ENCODE results near the gene ZMAT2. TPM values are rescaled to one million over a fixed set of nuclear protein-coding genes. Genes with fewer than 3 reads are reported as not detected.

The ZMAT2 gene
- total and polyA plus RNA-seq, 2 of the 8 experiments (the other 6 are each of a cell fraction or from before 2014, with no cell fraction given): 56.8 to 65.9 TPM

DNA sequence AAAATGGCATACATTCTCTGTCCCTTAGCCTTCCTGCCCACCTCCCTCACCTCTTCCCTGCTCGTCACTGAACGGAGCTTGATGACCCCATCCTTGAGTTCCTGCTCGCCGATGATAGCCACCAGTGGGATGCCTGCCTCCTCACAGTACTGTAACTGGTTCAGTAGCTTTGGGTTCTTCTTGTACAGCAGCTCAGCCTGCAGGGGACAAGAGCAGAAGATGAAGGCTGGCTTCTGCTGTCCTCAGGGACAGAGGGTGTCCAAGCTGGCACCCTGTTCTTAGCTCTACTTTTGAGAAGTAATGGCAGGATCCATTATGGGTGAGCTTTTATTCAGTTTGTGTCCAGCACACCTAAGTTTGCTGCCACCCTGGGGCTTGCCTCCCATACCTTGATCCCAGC is 25.6 kb upstream of the ZMAT2 start:
- Histone ChIP-seq H2BK5ac (ENCODE audit: low read depth, low read length) (no peak overlapping the region), H3K36me3 (ENCODE audit: control insufficient read depth in 2 of 4, insufficient read depth in 4 of 4, low read length in 3 of 4) (peaks cover 7 to 58% (median 39%) of the 10 kb centered on the region in 4 experiments; a peak in 7 of 8 replicates), H3K27ac (ENCODE audit: low read depth, low read length) (no peak overlapping the region), H3K23ac (ENCODE audit: insufficient read length) (no peak overlapping the region), H3K79me1 (ENCODE audit: low read depth, low read length) (no peaks in the 10 kb centered on the region), H3K4me2 (ENCODE audit: insufficient read depth in 1 of 2, low read depth in 2 of 2, low read length in 2 of 2) (no peak overlapping the region), H3K4me1 (replicated peaks in 1 of 4; ENCODE audit: control insufficient read depth in 3 of 4, insufficient read depth in 4 of 4, low read length in 3 of 4) (no peaks in the 10 kb centered on the region; a peak in 1 of 7 replicates), H2BK120ac (replicated peaks; ENCODE audit: low read depth, low read length) (no peak overlapping the region), H4K5ac (ENCODE audit: insufficient read length, low read depth, low read length) (no peak overlapping the region), H4K20me1 (replicated peaks in 1 of 2; ENCODE audit: control insufficient read depth in 1 of 2, insufficient read depth in 2 of 2, low read length in 2 of 2) (peaks cover 0 to 2% of the 10 kb centered on the region in 2 experiments), H3K9ac (replicated peaks in 1 of 4; ENCODE audit: extremely low read depth in 1 of 4, low read depth in 3 of 4, low read length in 3 of 4) (no peak overlapping the region), H3K18ac (ENCODE audit: extremely low read depth, low read length) (no peak overlapping the region), H3K4ac (replicated peaks; ENCODE audit: insufficient read length, low read depth, low read length) (no peak overlapping the region), H3K9me3 (ENCODE audit: insufficient read depth in 2 of 2, low read depth in 1 of 2, low read length in 1 of 2) (no peaks in the 10 kb centered on the region), H3K27me3 (replicated peaks in 1 of 4; ENCODE audit: control insufficient read depth in 3 of 4, extremely low read depth in 1 of 4, insufficient read depth in 3 of 4, low read length in 3 of 4) (no peaks in the 10 kb centered on the region), H3K14ac (ENCODE audit: insufficient read length) (no peak overlapping the region), H3K56ac (replicated peaks; ENCODE audit: insufficient read length, low read depth, low read length) (no peak overlapping the region), H2AFZ (ENCODE audit: low read length) (no peak overlapping the region), H2AK5ac (ENCODE audit: low read depth, low read length) (no peak overlapping the region), H4K8ac (ENCODE audit: extremely low read depth, insufficient read depth, low read length) (no peak overlapping the region), H3K23me2 (ENCODE audit: low read depth, low read length) (no peaks in the 10 kb centered on the region), H2BK20ac (ENCODE audit: low read length) (no peak overlapping the region), H3K4me3 (ENCODE audit: extremely low read depth in 1 of 4, insufficient read depth in 2 of 4, low read depth in 3 of 4, low read length in 4 of 4) (no peak overlapping the region), H4K91ac (replicated peaks; ENCODE audit: insufficient read length, low read length) (no peak overlapping the region), H3K79me2 (ENCODE audit: control insufficient read depth in 1 of 2, insufficient read depth in 2 of 2, low read length in 2 of 2) (no peaks in the 10 kb centered on the region), H2BK12ac (ENCODE audit: low read depth, low read length) (no peak overlapping the region), H2BK15ac (ENCODE audit: low read length) (no peak overlapping the region)
- WGBS, 2 experiments (ENCODE audit: extremely low coverage in 1 of 2, insufficient coverage in 1 of 2, insufficient read length in 1 of 2, insufficient replicate concordance in 2 of 2, low coverage in 1 of 2, low lambda C conversion rate in 2 of 2, missing lambda C conversion rate in 1 of 2): 74% methylated on average over 4 of the region's 4 CpGs; no CpG with 5 or more reads in 1 of the 2 experiments
- ChIA-PET POLR2A (ENCODE audit: partially characterized antibody) (interaction anchor here (0.6 to 3.9 kb wide), 11 partner anchors 10 to 120 kb away, joined by 3 to 26 read pairs (median 5); partner anchors contain the start of genes HARS1, HARS2, IK and NDUFA2), CTCF (ENCODE audit: partially characterized antibody) (interaction anchor here (0.7 to 2.8 kb wide), 5 partner anchors 9 to 469 kb away, joined by 3 to 11 read pairs (median 3); partner anchors contain the start of genes HARS1 and HARS2)
- FAIRE-seq: no peak
- no peak for DNase-seq (ENCODE audit: low read depth in 1 of 2, low spot score in 2 of 2)
- TF ChIP-seq SUZ12 (IDR thresholded peaks at IDR 0.05; ENCODE audit: low read length) (no peak), ZNF274 (IDR thresholded peaks at IDR 0.05; ENCODE audit: borderline replicate concordance, extremely low read depth, low read length) (no peak), HDAC2 (IDR thresholded peaks at IDR 0.05; ENCODE audit: borderline replicate concordance in 1 of 2, low read depth in 2 of 2, low read length in 2 of 2) (no peak), PHF8 (conservative IDR thresholded peaks at IDR 0.05; ENCODE audit: low read depth, low read length) (no peak), CBX5 (IDR thresholded peaks at IDR 0.05; ENCODE audit: low read depth, low read length) (no peak), ASH2L (IDR thresholded peaks at IDR 0.05; ENCODE audit: low read length) (no peak), JUN (IDR thresholded peaks at IDR 0.05; ENCODE audit: low read depth, low read length) (no peak), TCF12 (IDR thresholded peaks at IDR 0.05; ENCODE audit: low read depth, low read length) (no peak), SIRT6 (IDR thresholded peaks at IDR 0.05; ENCODE audit: low read length) (no peak), JUND (IDR thresholded peaks at IDR 0.05; ENCODE audit: low read length) (no peak), POLR2A (IDR thresholded peaks at IDR 0.05; ENCODE audit: control extremely low read depth in 1 of 2, low read depth in 2 of 2, low read length in 2 of 2) (no peak; a peak in 1 of 3 replicates), SIN3A (conservative IDR thresholded peaks at IDR 0.05 in 1 of 2, IDR thresholded peaks at IDR 0.05 in 1 of 2; ENCODE audit: low read depth in 1 of 2, low read length in 2 of 2) (no peak)
- TF ChIP-seq, protein P1, sequence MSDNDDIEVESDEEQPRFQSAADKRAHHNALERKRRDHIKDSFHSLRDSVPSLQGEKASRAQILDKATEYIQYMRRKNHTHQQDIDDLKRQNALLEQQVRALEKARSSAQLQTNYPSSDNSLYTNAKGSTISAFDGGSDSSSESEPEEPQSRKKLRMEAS (IDR thresholded peaks at IDR 0.05): no peak
- TF ChIP-seq, protein P2, sequence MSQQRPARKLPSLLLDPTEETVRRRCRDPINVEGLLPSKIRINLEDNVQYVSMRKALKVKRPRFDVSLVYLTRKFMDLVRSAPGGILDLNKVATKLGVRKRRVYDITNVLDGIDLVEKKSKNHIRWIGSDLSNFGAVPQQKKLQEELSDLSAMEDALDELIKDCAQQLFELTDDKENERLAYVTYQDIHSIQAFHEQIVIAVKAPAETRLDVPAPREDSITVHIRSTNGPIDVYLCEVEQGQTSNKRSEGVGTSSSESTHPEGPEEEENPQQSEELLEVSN (IDR thresholded peaks at IDR 0.05): no peak
